CD8-positive, alpha-beta memory T cell (primary cell): ENCODE measurements around the gene CEP170B. TPM values are rescaled to one million over a fixed set of nuclear protein-coding genes. Genes with fewer than 3 reads are reported as not detected.
"Not testable (repeated sequence)": the region's sequence is repeated elsewhere in the genome, so short reads cannot be mapped to it uniquely, and the experiment has no call there.

Experiments
- CTCF ChIA-PET: fragments of 350-600 bp; sonication (Branson Sonifier 250); formaldehyde crosslinking; loops from one replicate; lab custom pipeline; 2021; ENCODE audit warnings: antibody characterized with exemption; lab: Charles Lee
- POLR2A ChIA-PET: fragments of 350-600 bp; sonication (Branson Sonifier 250); formaldehyde crosslinking; loops from one replicate; lab custom pipeline; 2021; ENCODE audit warnings: antibody characterized with exemption; lab: Charles Lee
- DNase-seq, 5 donors: peaks; one replicate each; pipeline versions ENCODE4 v3.0.0 to v3.0.0-alpha.2; 2020 to 2022; ENCODE audit warnings: mixed read lengths in 1 of 5
- H3K27ac ChIP-seq: one replicate; pipeline ENCODE4 v1.7.0; 2013; ENCODE audit warnings: low read depth, mild to moderate bottlenecking, low read length, moderate library complexity
- H3K27me3 ChIP-seq: 2 replicates; pipeline ENCODE4 v1.7.0; 2013; ENCODE audit warnings: low read length, mild to moderate bottlenecking; ENCODE audit not compliant: insufficient read depth, poor library complexity, severe bottlenecking
- H3K36me3 ChIP-seq: 2 replicates; pipeline ENCODE4 v1.7.0; 2013; ENCODE audit warnings: mild to moderate bottlenecking, low read length, moderate library complexity; ENCODE audit not compliant: insufficient read depth
- H3K4me1 ChIP-seq: 2 replicates; pipeline ENCODE4 v1.7.0; 2013; ENCODE audit warnings: mild to moderate bottlenecking, low read length, moderate library complexity; ENCODE audit not compliant: insufficient read depth
- H3K4me3 ChIP-seq: 2 replicates; pipeline ENCODE4 v1.7.0; 2013; ENCODE audit warnings: mild to moderate bottlenecking, low read length
- H3K9me3 ChIP-seq: 2 replicates; pipeline ENCODE4 v1.7.0; 2013; ENCODE audit warnings: mild to moderate bottlenecking, low read length
- H3K27ac Mint-ChIP-seq, 8 donors: one replicate each; pipeline ENCODE4 v1.8.0; 2020 to 2021; ENCODE audit warnings: mixed read lengths in 8 of 8, mild to moderate bottlenecking in 6 of 8, inconsistent platforms in 3 of 8, moderate library complexity in 3 of 8
- H3K27me3 Mint-ChIP-seq, 2 donors: one replicate each; pipeline ENCODE4 v1.8.0; 2020 to 2021; ENCODE audit warnings: mixed read lengths in 2 of 2, mild to moderate bottlenecking in 1 of 2, moderate library complexity in 1 of 2
- H3K36me3 Mint-ChIP-seq, 3 donors: one replicate each; pipeline ENCODE4 v1.8.0; 2020 to 2021; ENCODE audit warnings: mixed read lengths in 3 of 3, inconsistent platforms in 1 of 3, mild to moderate bottlenecking in 1 of 3
- H3K4me1 Mint-ChIP-seq, 3 donors: one replicate each; pipeline ENCODE4 v1.8.0; 2020 to 2021; ENCODE audit warnings: mixed read lengths in 3 of 3, inconsistent platforms in 1 of 3, mild to moderate bottlenecking in 1 of 3
- H3K4me3 Mint-ChIP-seq, 7 donors: one replicate each; pipeline ENCODE4 v1.8.0; 2020 to 2021; ENCODE audit warnings: mixed read lengths in 7 of 7, mild to moderate bottlenecking in 6 of 7, moderate library complexity in 4 of 7, inconsistent platforms in 2 of 7
- H3K9me3 Mint-ChIP-seq, 5 donors: one replicate each; pipeline ENCODE4 v1.8.0; 2020 to 2022; ENCODE audit warnings: mixed read lengths in 5 of 5, mild to moderate bottlenecking in 3 of 5, moderate library complexity in 2 of 5, inconsistent platforms in 1 of 5
- polyA plus RNA-seq: library from polyadenylated mRNA; unstranded; fragments of 300-500 nt; fragmentation: Illumina TruSeq; gene quantifications from one replicate; pipeline ENCODE4 v1.2.3, GENCODE V29; 2021
- total RNA-seq, 2 experiments: library from RNA; stranded (reverse); gene quantifications; one replicate each; pipeline ENCODE4 v1.2.3, GENCODE V29; 2021

CEP170B gene
- total and polyA plus RNA-seq, 3 experiments from 2014 or later: 6.4 to 6.7 TPM; not detected in 1

- Mint-ChIP-seq H3K4me1 (peaks cover 9 to 16% (median 11%) of the 10 kb centered on the region in 3 donors), H3K27me3 (no peaks in the 10 kb centered on the region), H3K27ac (no peak overlapping the region), H3K9me3 (no peaks in the 10 kb centered on the region), H3K36me3 (no peaks in the 10 kb centered on the region), H3K4me3 (no peak overlapping the region)
- no peaks in the 10 kb centered on the region for H3K27me3 ChIP-seq
- ChIA-PET POLR2A (no interaction called here), CTCF (interaction anchor here (1.2 to 1.8 kb wide), 2 partner anchors 62 to 108 kb away, joined by 4 to 6 read pairs; no protein-coding TSS in a partner anchor)
- no peaks in the 10 kb centered on the region for H3K9me3 ChIP-seq
- H3K36me3 ChIP-seq: no peaks in the 10 kb centered on the region
- H3K4me3 ChIP-seq: no peak overlapping the region
- no peak overlapping the region for H3K27ac ChIP-seq
- peaks cover 8% of the 10 kb centered on the region for H3K4me1 ChIP-seq
- no peak for DNase-seq
Observed at GRCh38 chr14:104830781-104831180, 34.3 kb upstream of the CEP170B start.

GRCh38 chr14:104836171-104836935, 28.7 kb upstream of the CEP170B start:
- H3K27me3 ChIP-seq, H3K27ac ChIP-seq, H3K36me3 Mint-ChIP-seq, H3K36me3 ChIP-seq, CTCF ChIA-PET, DNase-seq, H3K4me3 Mint-ChIP-seq, H3K9me3 ChIP-seq, H3K4me1 ChIP-seq, H3K4me1 Mint-ChIP-seq, H3K4me3 ChIP-seq, POLR2A ChIA-PET, H3K9me3 Mint-ChIP-seq, H3K27ac Mint-ChIP-seq: not testable (repeated sequence)
- peaks cover 4 to 12% of the 10 kb centered on the region in 2 donors for H3K27me3 Mint-ChIP-seq

- no peaks in the 10 kb centered on the region for H3K36me3 ChIP-seq
- H3K4me1 ChIP-seq: peaks cover 6% of the 10 kb centered on the region
- no peak overlapping the region for H3K4me3 ChIP-seq
- ChIA-PET CTCF (interaction anchor here (1.1 kb wide), 1 partner anchor 15 kb away, joined by 3 read pairs; no protein-coding TSS in a partner anchor), POLR2A (no interaction called here)
- no peaks in the 10 kb centered on the region for H3K9me3 ChIP-seq
- H3K4me3 Mint-ChIP-seq: no peak overlapping the region
- no peak overlapping the region for H3K27ac ChIP-seq
- no peak overlapping the region for H3K27ac Mint-ChIP-seq
- peaks cover 45% of the 10 kb centered on the region for H3K27me3 ChIP-seq
- peaks cover 0 to 5% (median 0%) of the 10 kb centered on the region in 3 donors for H3K4me1 Mint-ChIP-seq
- H3K27me3 Mint-ChIP-seq: peaks cover 24 to 48% of the 10 kb centered on the region in 2 donors
- H3K36me3 Mint-ChIP-seq: no peaks in the 10 kb centered on the region
- no peak for DNase-seq
- no peaks in the 10 kb centered on the region for H3K9me3 Mint-ChIP-seq
Observed at GRCh38 chr14:104841730-104842129, 23.3 kb upstream of the CEP170B start.

GRCh38 chr14:104843006-104843405, 22.1 kb upstream of the CEP170B start:
- Mint-ChIP-seq H3K4me1 (peaks cover 0 to 5% (median 0%) of the 10 kb centered on the region in 3 donors), H3K27ac (no peak overlapping the region), H3K9me3 (no peaks in the 10 kb centered on the region), H3K4me3 (no peak overlapping the region), H3K27me3 (peaks cover 24 to 57% of the 10 kb centered on the region in 2 donors), H3K36me3 (no peaks in the 10 kb centered on the region)
- ChIA-PET POLR2A (no interaction called here), CTCF (interaction anchor here (0.6 kb wide), 1 partner anchor 194 kb away, joined by 3 read pairs; no protein-coding TSS in a partner anchor)
- H3K27me3 ChIP-seq: peaks cover 46% of the 10 kb centered on the region
- no peak for DNase-seq
- no peaks in the 10 kb centered on the region for H3K9me3 ChIP-seq
- H3K27ac ChIP-seq: no peak overlapping the region
- peaks cover 6% of the 10 kb centered on the region for H3K4me1 ChIP-seq
- H3K4me3 ChIP-seq: no peak overlapping the region
- no peaks in the 10 kb centered on the region for H3K36me3 ChIP-seq

- Mint-ChIP-seq H3K4me1 (peaks cover 0 to 5% (median 0%) of the 10 kb centered on the region in 3 donors), H3K27me3 (peaks cover 24 to 56% of the 10 kb centered on the region in 2 donors), H3K36me3 (no peaks in the 10 kb centered on the region), H3K27ac (no peak overlapping the region), H3K4me3 (no peak overlapping the region), H3K9me3 (no peaks in the 10 kb centered on the region)
- peaks cover 6% of the 10 kb centered on the region for H3K4me1 ChIP-seq
- H3K36me3 ChIP-seq: no peaks in the 10 kb centered on the region
- H3K9me3 ChIP-seq: no peaks in the 10 kb centered on the region
- no peak overlapping the region for H3K27ac ChIP-seq
- POLR2A ChIA-PET: no interaction called here
- H3K27me3 ChIP-seq: peaks cover 46% of the 10 kb centered on the region
- no peak for DNase-seq
- CTCF ChIA-PET: no interaction called here
- no peak overlapping the region for H3K4me3 ChIP-seq
Observed at GRCh38 chr14:104843442-104844305, 21.4 kb upstream of the CEP170B start.

- H3K9me3 Mint-ChIP-seq: no peaks in the 10 kb centered on the region
- CTCF ChIA-PET: no interaction called here
- H3K4me1 Mint-ChIP-seq: peaks cover 0 to 5% (median 0%) of the 10 kb centered on the region in 3 donors
- H3K4me3 Mint-ChIP-seq: no peak overlapping the region
- Histone ChIP-seq H3K36me3 (no peaks in the 10 kb centered on the region), H3K4me3 (no peak overlapping the region), H3K27me3 (peaks cover 46% of the 10 kb centered on the region), H3K4me1 (peaks cover 6% of the 10 kb centered on the region), H3K27ac (no peak overlapping the region), H3K9me3 (no peaks in the 10 kb centered on the region)
- peaks cover 24 to 53% of the 10 kb centered on the region in 2 donors for H3K27me3 Mint-ChIP-seq
- no peak overlapping the region for H3K27ac Mint-ChIP-seq
- POLR2A ChIA-PET: no interaction called here
- DNase-seq: no peak
- no peaks in the 10 kb centered on the region for H3K36me3 Mint-ChIP-seq
Observed at GRCh38 chr14:104844306-104845032, 20.6 kb upstream of the CEP170B start.

GRCh38 chr14:104845033-104845666, 19.9 kb upstream of the CEP170B start:
- Mint-ChIP-seq H3K9me3 (no peaks in the 10 kb centered on the region), H3K27me3 (peaks cover 24 to 53% of the 10 kb centered on the region in 2 donors), H3K4me1 (peaks cover 0 to 5% (median 0%) of the 10 kb centered on the region in 3 donors), H3K27ac (peak overlapping the region in 2 of 8 donors; percentile 39 to 75), H3K36me3 (no peaks in the 10 kb centered on the region), H3K4me3 (no peak overlapping the region)
- H3K4me3 ChIP-seq: no peak overlapping the region
- no peaks in the 10 kb centered on the region for H3K9me3 ChIP-seq
- CTCF ChIA-PET: no interaction called here
- DNase-seq: no peak
- peaks cover 46% of the 10 kb centered on the region for H3K27me3 ChIP-seq
- H3K36me3 ChIP-seq: no peaks in the 10 kb centered on the region
- peaks cover 6% of the 10 kb centered on the region for H3K4me1 ChIP-seq
- no peak overlapping the region for H3K27ac ChIP-seq
- POLR2A ChIA-PET: no interaction called here
